Uterus (tissue), 2 donors: Measurements from ENCODE around the gene EPYC.

ENCODE experiments used
- CTCF ChIP-seq, 4 experiments: fragments of 200-600 bp in 2 of 4; fragments of 450-650 bp in 2 of 4; sonication (generic) in 2 of 4; IDR thresholded peaks; one replicate each; pipeline ENCODE4 v1.5.1; 2016 to 2019; ENCODE audit warnings: antibody characterized with exemption in 4 of 4, mild to moderate bottlenecking in 2 of 4, moderate library complexity in 1 of 4
- POLR2A ChIP-seq, 2 donors: fragments of 450-650 bp; IDR thresholded peaks; one replicate each; pipeline ENCODE4 v1.6.1; 2016; ENCODE audit warnings: antibody characterized with exemption in 2 of 2, mild to moderate bottlenecking in 1 of 2, moderate library complexity in 1 of 2

- no peak for TF ChIP-seq CTCF (IDR thresholded peaks at IDR 0.05)
- TF ChIP-seq POLR2A (IDR thresholded peaks at IDR 0.05): no peak
Observed at GRCh38 chr12:91052026-91052425, 47.3 kb upstream of the EPYC start.
